ENCODE results near the gene JAGN1. TPM values are rescaled to one million over a fixed set of nuclear protein-coding genes. Genes with fewer than 3 reads are reported as not detected.
"Not testable (repeated sequence)": the region's sequence is repeated elsewhere in the genome, so short reads cannot be mapped to it uniquely, and the experiment has no call there.

The JAGN1 gene
- total RNA-seq, 2 donors from 2014 or later = 39.8 to 44.8 TPM

GRCh38 chr3:9937486-9938238 is 47.3 kb downstream of the JAGN1 start:
- DNase-seq (ENCODE audit: low spot score) = no peak
- Histone ChIP-seq H3K4me3 (no peak overlapping the region), H3K27me3 (no peaks in the 10 kb centered on the region), H3K27ac (no peak overlapping the region), H3K9me3 (no peaks in the 10 kb centered on the region), H3K4me1 (peaks cover 0 to 23% of the 10 kb centered on the region in 2 donors), H3K36me3 (peaks cover 35% of the 10 kb centered on the region)
- TF ChIP-seq CTCF (IDR thresholded peaks at IDR 0.05) = no peak

GRCh38 chr3:9938966-9939365 is 48.6 kb downstream of the JAGN1 start:
- Histone ChIP-seq H3K27ac (no peak overlapping the region), H3K4me1 (peaks cover 0 to 22% of the 10 kb centered on the region in 2 donors), H3K9me3 (no peaks in the 10 kb centered on the region), H3K36me3 (peaks cover 40% of the 10 kb centered on the region), H3K4me3 (no peak overlapping the region), H3K27me3 (no peaks in the 10 kb centered on the region)
- no peak for TF ChIP-seq CTCF (IDR thresholded peaks at IDR 0.05)
- DNase-seq (ENCODE audit: low spot score) = no peak

GRCh38 chr3:9939906-9940305 is 49.5 kb downstream of the JAGN1 start:
- DNase-seq (ENCODE audit: low spot score); H3K27ac ChIP-seq: not testable (repeated sequence)
- H3K36me3 ChIP-seq = peaks cover 41% of the 10 kb centered on the region

GRCh38 chr3:9940746-9941145 is 50.3 kb downstream of the JAGN1 start:
- DNase-seq (ENCODE audit: low spot score) = no peak
- no peak overlapping the region for H3K27ac ChIP-seq
- H3K36me3 ChIP-seq = peaks cover 41% of the 10 kb centered on the region
- no peak for TF ChIP-seq CTCF (IDR thresholded peaks at IDR 0.05)
- no peak overlapping the region for H3K4me3 ChIP-seq
- no peaks in the 10 kb centered on the region for H3K27me3 ChIP-seq
- peaks cover 0 to 7% of the 10 kb centered on the region in 2 donors for H3K4me1 ChIP-seq
- H3K9me3 ChIP-seq = no peaks in the 10 kb centered on the region

More at GRCh38 chr3:9939906-9940305, 49.5 kb downstream of the JAGN1 start:
- H3K4me3 ChIP-seq, H3K9me3 ChIP-seq, H3K27me3 ChIP-seq: not testable (repeated sequence)
- H3K4me1 ChIP-seq = peaks cover 0 to 14% of the 10 kb centered on the region in 2 donors

- TF ChIP-seq CTCF (IDR thresholded peaks at IDR 0.05) = no peak
- H3K27me3 ChIP-seq = no peaks in the 10 kb centered on the region
- no peak for DNase-seq (ENCODE audit: low spot score)
- H3K36me3 ChIP-seq = peaks cover 34% of the 10 kb centered on the region
- H3K9me3 ChIP-seq = no peaks in the 10 kb centered on the region
- H3K27ac ChIP-seq = no peak overlapping the region
- peaks cover 0 to 13% of the 10 kb centered on the region in 2 donors for H3K4me1 ChIP-seq
- H3K4me3 ChIP-seq = no peak overlapping the region
Observed at GRCh38 chr3:9942164-9942563, 51.8 kb downstream of the JAGN1 start.

- Histone ChIP-seq H3K9me3 (no peaks in the 10 kb centered on the region), H3K4me3 (no peak overlapping the region), H3K4me1 (peaks cover 0 to 22% of the 10 kb centered on the region in 2 donors), H3K27ac (no peak overlapping the region), H3K27me3 (no peaks in the 10 kb centered on the region), H3K36me3 (peaks cover 25% of the 10 kb centered on the region)
- TF ChIP-seq CTCF (IDR thresholded peaks at IDR 0.05) = no peak
- DNase-seq (ENCODE audit: low spot score) = no peak
Observed at GRCh38 chr3:9942934-9943690, 52.7 kb downstream of the JAGN1 start.

Measured in right atrium auricular region (tissue), 2 donors.